K562 (cell line): ENCODE results near the gene IQCK. TPM values are rescaled to one million over a fixed set of nuclear protein-coding genes. Genes with fewer than 3 reads are reported as not detected.

ENCODE experiments used
- ATAC-seq: fragments of 200-7000 bp; cut with Tn5 transposase; 3 replicates; pipeline ENCODE4 v1.9.1; 2020; ENCODE audit warnings: moderate library complexity
- BruUV-seq: library from RNA; stranded (reverse); fragments of 400-500 nt; replicated peaks from 2 replicates; lab custom pipeline; 2021; lab: Mats Ljungman, UMichigan
- CTCF ChIA-PET: fragments of 300-600 bp; formaldehyde crosslinking; extraction: SDS; loops from one replicate; lab custom pipeline; 2021; ENCODE audit warnings: low intra/inter-chr PET ratio; lab: Yijun Ruan, JAX
- POLR2A ChIA-PET: fragments of 300-600, 350-650 bp; sonication (Branson Sonifier 250); formaldehyde crosslinking; extraction: SDS; loops from one replicate; lab custom pipeline; 2021; ENCODE audit warnings: antibody characterized with exemption, inconsistent platforms; lab: Yijun Ruan, JAX
- DNase-seq, 4 experiments: peaks; one replicate each; pipeline versions ENCODE4 v3.0.0 to v3.0.0-alpha.2; 2011 to 2018; ENCODE audit warnings: low spot score in 3 of 4, mixed read lengths in 3 of 4; ENCODE audit errors: extremely low read depth in 1 of 4
- FAIRE-seq: peaks from 2 replicates; lab custom pipeline; 2011; peaks lifted over from hg19 to GRCh38; lab: Jason Lieb, UNC
- H2AFZ ChIP-seq: 2 replicates; pipeline ENCODE4 v1.6.0; 2011; ENCODE audit warnings: low read depth, low read length, control low read depth, inconsistent platforms
- H3K27ac ChIP-seq: fragments of 200-600 bp; 3 replicates; pipeline ENCODE4 v1.8.0; 2011; ENCODE audit warnings: low read depth, mild to moderate bottlenecking, control low read depth, inconsistent platforms, low read length, moderate library complexity, mixed read lengths; ENCODE audit errors: extremely low read depth
- H3K27me3 ChIP-seq, 2 experiments: fragments of 300-600 bp in 1 of 2; 2 replicates in 1 of 2; 3 replicates in 1 of 2; pipeline versions ENCODE4 v1.6.0 to v1.8.0; 2011; ENCODE audit warnings: inconsistent platforms in 2 of 2, low read length in 2 of 2, mild to moderate bottlenecking in 1 of 2, mixed read lengths in 1 of 2, moderate library complexity in 1 of 2; ENCODE audit not compliant: control insufficient read depth in 2 of 2, insufficient read depth in 2 of 2
- H3K36me3 ChIP-seq: fragments of 300-600 bp; 3 replicates; pipeline ENCODE4 v1.8.0; 2011; ENCODE audit warnings: mild to moderate bottlenecking, low read length, inconsistent platforms; ENCODE audit not compliant: control insufficient read depth, insufficient read depth
- H3K4me1 ChIP-seq, 2 experiments: fragments of 200-600 bp in 1 of 2; replicated peaks in 1 of 2; 2 replicates in 1 of 2; 3 replicates in 1 of 2; pipeline versions ENCODE4 v1.5.1 to v1.8.0; 2011; ENCODE audit warnings: inconsistent platforms in 2 of 2, low read length in 2 of 2, mild to moderate bottlenecking in 1 of 2, mixed read lengths in 1 of 2, moderate library complexity in 1 of 2; ENCODE audit not compliant: control insufficient read depth in 2 of 2, insufficient read depth in 2 of 2
- H3K4me2 ChIP-seq: 2 replicates; pipeline ENCODE4 v1.6.1; 2011; ENCODE audit warnings: low read length, control low read depth, inconsistent platforms, mixed read lengths; ENCODE audit not compliant: insufficient read depth
- H3K4me3 ChIP-seq: fragments of 200-600 bp; sonication (generic), shearing (Covaris generic); 2 replicates; pipeline ENCODE4 v1.5.1; 2016; ENCODE audit warnings: control low read depth, inconsistent platforms
- H3K79me2 ChIP-seq: fragments of 200-600 bp; 3 replicates; pipeline ENCODE4 v1.8.0; 2011; ENCODE audit warnings: low read length, inconsistent platforms; ENCODE audit not compliant: control insufficient read depth, insufficient read depth
- H3K9ac ChIP-seq, 2 experiments: 2 replicates each; pipeline versions ENCODE4 v1.6.0 to v1.6.1; 2011; ENCODE audit warnings: low read depth in 2 of 2, low read length in 2 of 2, control low read depth in 1 of 2, inconsistent platforms in 1 of 2, mild to moderate bottlenecking in 1 of 2, mixed read lengths in 1 of 2; ENCODE audit not compliant: insufficient read depth in 1 of 2
- H3K9me1 ChIP-seq: one replicate; pipeline ENCODE4 v1.6.0; 2011; ENCODE audit warnings: inconsistent platforms, mild to moderate bottlenecking, low read length, moderate library complexity; ENCODE audit not compliant: control insufficient read depth, insufficient read depth
- H3K9me3 ChIP-seq: replicated peaks from 2 replicates; pipeline ENCODE4 v1.5.1; 2011; ENCODE audit warnings: low read depth, low read length, inconsistent platforms; ENCODE audit not compliant: control insufficient read depth, insufficient read depth
- H4K20me1 ChIP-seq: replicated peaks from 2 replicates; pipeline ENCODE4 v1.6.1; 2011; ENCODE audit warnings: low read length, inconsistent platforms, mixed read lengths; ENCODE audit not compliant: control insufficient read depth, insufficient read depth
- ARNT ChIP-seq, 2 experiments: fragments of 450-650 bp; IDR thresholded peaks; 2 replicates each; pipeline ENCODE4 v1.6.1; 2016; ENCODE audit warnings: mild to moderate bottlenecking in 1 of 2
- E4F1 ChIP-seq: fragments of 250-450 bp; sonication (Bioruptor Pico); IDR thresholded peaks from 2 replicates; pipeline ENCODE4 v1.5.0; 2021; ENCODE audit warnings: mild to moderate bottlenecking, borderline replicate concordance
- GATA2 ChIP-seq: sonication (generic); formaldehyde crosslinking; IDR thresholded peaks from 2 replicates; pipeline ENCODE4 v1.4.0; 2020; ENCODE audit warnings: mild to moderate bottlenecking, missing genetic modification reagents
- IRF2 ChIP-seq: sonication (generic); formaldehyde crosslinking; IDR thresholded peaks from 2 replicates; pipeline ENCODE4 v1.8.1; 2022; ENCODE audit warnings: mild to moderate bottlenecking, missing genetic modification reagents
- KDM4B ChIP-seq, 2 experiments: fragments of 450-650 bp in 1 of 2; sonication (generic) in 1 of 2; IDR thresholded peaks; 2 replicates each; pipeline ENCODE4 v1.6.1; 2016 to 2017; ENCODE audit warnings: borderline replicate concordance in 2 of 2, antibody characterized with exemption in 1 of 2, low read depth in 1 of 2, mild to moderate bottlenecking in 1 of 2
- MTA1 ChIP-seq: fragments of 450-650 bp; IDR thresholded peaks from 2 replicates; pipeline ENCODE4 v1.6.1; 2017; ENCODE audit warnings: borderline replicate concordance
- MYNN ChIP-seq, 2 experiments: sonication (generic); formaldehyde crosslinking in 1 of 2; IDR thresholded peaks; 2 replicates each; pipeline versions ENCODE4 v1.5.0 to v1.6.1; 2016 to 2020; ENCODE audit warnings: antibody characterized with exemption in 1 of 2, missing genetic modification reagents in 1 of 2
- NR2F6 ChIP-seq: fragments of 450-650 bp; formaldehyde crosslinking; IDR thresholded peaks from 2 replicates; pipeline ENCODE4 v1.4.0; 2020; ENCODE audit warnings: mild to moderate bottlenecking
- PBX2 ChIP-seq, 2 experiments: IDR thresholded peaks in 1 of 2; conservative IDR thresholded peaks in 1 of 2; 2 replicates each; pipeline ENCODE4 v1.6.1; 2016; ENCODE audit warnings: low read depth in 2 of 2, mild to moderate bottlenecking in 1 of 2, missing compliant biosample characterization in 1 of 2, missing genetic modification characterization in 1 of 2, moderate library complexity in 1 of 2
- TEAD1 ChIP-seq, 2 experiments: fragments of 450-650 bp in 1 of 2; sonication (generic) in 1 of 2; formaldehyde crosslinking; IDR thresholded peaks; 2 replicates each; pipeline versions ENCODE4 v1.4.0 to v1.8.0; 2020 to 2022; ENCODE audit warnings: mild to moderate bottlenecking in 2 of 2, missing genetic modification reagents in 1 of 2
- THRB ChIP-seq: fragments of 450-650 bp; formaldehyde crosslinking; conservative IDR thresholded peaks from 2 replicates; pipeline ENCODE4 v1.4.0; 2022; ENCODE audit warnings: mild to moderate bottlenecking, missing genetic modification characterization
- ZBTB5 ChIP-seq: fragments of 450-650 bp; IDR thresholded peaks from 2 replicates; pipeline ENCODE4 v1.6.1; 2017; ENCODE audit warnings: antibody characterized with exemption
- ZC3H11A ChIP-seq: IDR thresholded peaks from 2 replicates; pipeline ENCODE4 v1.6.1; 2012; ENCODE audit warnings: low read depth, low read length, improper control_type of control experiment
- ZNF146 ChIP-seq: IDR thresholded peaks from one replicate; pipeline ENCODE4 v1.6.1; 2018; ENCODE audit warnings: missing compliant biosample characterization; ENCODE audit not compliant: unreplicated experiment
- WGBS: fragments of 100-300 bp; shearing (Covaris generic); methylation state at CpG from one replicate; pipeline ENCODE4 v1.1.6; 2016; ENCODE audit warnings: low coverage, mixed read lengths; ENCODE audit not compliant: insufficient coverage; ENCODE audit errors: missing lambda C conversion rate; 5-methylcytosine and 5-hydroxymethylcytosine counted together
- in situ Hi-C: fragments of 300-500 bp; cut with MboI; formaldehyde crosslinking; loops from 4 replicates; pipeline ENCODE4 v1.15.0; 2018; ENCODE audit warnings: inconsistent platforms, mixed read lengths
- intact Hi-C: fragments of 100-400 bp; cut with micrococcal nuclease; formaldehyde crosslinking; loops from 2 replicates; pipeline ENCODE4 v1.14.2; 2022
- polyA plus RNA-seq, 8 experiments: library from polyadenylated mRNA; depleted of rRNA in 4 of 8; stranded (reverse) in 5 of 8; unstranded in 3 of 8; fragments of >200 nt; fragmentation: Nextera tagmentation in 2 of 8; fragmentation: Illumina TruSeq in 1 of 8; extraction: Ambion mirVana in 2 of 8; extraction: Trizol in 1 of 8; gene quantifications; 2 replicates each; pipeline versions ENCODE4 v1.2.1 to v1.2.3, GENCODE V29; 2011 to 2014; ENCODE audit warnings: inconsistent platforms in 1 of 8, missing spikeins in 1 of 8
- total RNA-seq, 7 experiments: library from RNA; depleted of rRNA in 6 of 7; stranded (reverse); fragments of >200 nt in 6 of 7; fragmentation: Illumina TruSeq in 2 of 7; extraction: Trizol in 2 of 7; gene quantifications; 2 replicates each; pipeline versions ENCODE4 v1.2.1 to v1.2.3, GENCODE V29; 2011 to 2021; ENCODE audit warnings: low replicate concordance in 1 of 7

The IQCK gene
- total and polyA plus RNA-seq, 9 of the 15 experiments (the other 6 are each of a cell fraction or from before 2014, with no cell fraction given): 5.2 to 12.2 (median 7.3) TPM

- H3K9ac ChIP-seq: no peak overlapping the region
- H3K36me3 ChIP-seq: no peaks in the 10 kb centered on the region
- H4K20me1 ChIP-seq: no peaks in the 10 kb centered on the region
- H3K4me1 ChIP-seq: peaks cover 0 to 22% of the 10 kb centered on the region in 2 experiments; a peak in 2 of 5 replicates
- no peak overlapping the region for H3K4me3 ChIP-seq
- 36% methylated on average over 5 of the region's 5 CpGs for WGBS
- no peak overlapping the region for H3K4me2 ChIP-seq
- intact Hi-C loops (no loop called here), in situ Hi-C loops (no loop called here)
- no peaks in the 10 kb centered on the region for H3K9me1 ChIP-seq
- no peaks in the 10 kb centered on the region; a peak in 1 of 5 replicates for H3K27me3 ChIP-seq
- no peak overlapping the region for H2AFZ ChIP-seq
- ATAC-seq: no peak
- FAIRE-seq: no peak
- BruUV-seq: no TSS peak
- no peak for DNase-seq
- no peak overlapping the region for H3K27ac ChIP-seq
- H3K79me2 ChIP-seq: no peaks in the 10 kb centered on the region
- POLR2A ChIA-PET: no interaction called here
- no peaks in the 10 kb centered on the region for H3K9me3 ChIP-seq
- CTCF ChIA-PET: no interaction called here
- TF ChIP-seq ZNF146 (CRISPR knock-in tag) (no peak), E4F1 (CRISPR knock-in tag) (no peak), GATA2 (CRISPR knock-in tag) (no peak), IRF2 (CRISPR knock-in tag) (no peak), MTA1 (no peak), MYNN (IDR thresholded peaks at IDR 0.05) (no peak), MYNN (CRISPR knock-in tag; IDR thresholded peaks at IDR 0.05) (no peak), THRB (no peak), PBX2 (CRISPR knock-in tag; IDR thresholded peaks at IDR 0.05; ENCODE audit: low read depth) (no peak), PBX2 (tag; conservative IDR thresholded peaks at IDR 0.05; ENCODE audit: low read depth) (no peak), ARNT (IDR thresholded peaks at IDR 0.05) (no peak), NR2F6 (CRISPR knock-in tag) (no peak), ZBTB5 (no peak), TEAD1 (CRISPR knock-in tag; IDR thresholded peaks at IDR 0.05) (no peak), KDM4B (IDR thresholded peaks at IDR 0.05; ENCODE audit: borderline replicate concordance in 2 of 2, low read depth in 1 of 2) (no peak), ZC3H11A (no peak)
Observed at GRCh38 chr16:19846436-19846835, 128.4 kb downstream of the IQCK start.
